NCI-H226 (cell line): ENCODE results near the gene AIFM3.
"Not testable (repeated sequence)": the region's sequence is repeated elsewhere in the genome, so short reads cannot be mapped to it uniquely, and the experiment has no call there.

Source experiments
- DNase-seq: peaks from one replicate; pipeline ENCODE4 v3.0.0-alpha.2; 2015

The AIFM3 gene

DNA sequence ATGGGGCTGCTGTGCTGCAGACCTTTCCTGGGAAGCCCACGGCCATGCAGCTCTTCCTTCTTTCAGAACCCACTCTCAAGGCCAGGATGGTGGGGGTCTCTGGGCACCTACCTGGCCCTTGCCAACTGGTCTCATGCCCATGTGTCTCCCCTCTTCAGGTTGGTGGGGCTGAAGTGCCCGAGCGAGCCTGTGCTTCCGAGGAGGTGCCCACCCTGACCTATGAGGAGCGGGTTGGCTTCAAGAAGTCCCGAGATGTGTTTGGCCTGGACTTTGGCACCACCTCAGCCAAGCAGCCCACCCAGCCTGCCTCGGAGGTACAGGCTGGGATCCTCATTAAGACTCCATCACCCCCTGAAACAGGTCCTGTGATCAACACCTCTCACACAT is 25.0 kb downstream of the AIFM3 start:
- DNase-seq: no peak

DNA sequence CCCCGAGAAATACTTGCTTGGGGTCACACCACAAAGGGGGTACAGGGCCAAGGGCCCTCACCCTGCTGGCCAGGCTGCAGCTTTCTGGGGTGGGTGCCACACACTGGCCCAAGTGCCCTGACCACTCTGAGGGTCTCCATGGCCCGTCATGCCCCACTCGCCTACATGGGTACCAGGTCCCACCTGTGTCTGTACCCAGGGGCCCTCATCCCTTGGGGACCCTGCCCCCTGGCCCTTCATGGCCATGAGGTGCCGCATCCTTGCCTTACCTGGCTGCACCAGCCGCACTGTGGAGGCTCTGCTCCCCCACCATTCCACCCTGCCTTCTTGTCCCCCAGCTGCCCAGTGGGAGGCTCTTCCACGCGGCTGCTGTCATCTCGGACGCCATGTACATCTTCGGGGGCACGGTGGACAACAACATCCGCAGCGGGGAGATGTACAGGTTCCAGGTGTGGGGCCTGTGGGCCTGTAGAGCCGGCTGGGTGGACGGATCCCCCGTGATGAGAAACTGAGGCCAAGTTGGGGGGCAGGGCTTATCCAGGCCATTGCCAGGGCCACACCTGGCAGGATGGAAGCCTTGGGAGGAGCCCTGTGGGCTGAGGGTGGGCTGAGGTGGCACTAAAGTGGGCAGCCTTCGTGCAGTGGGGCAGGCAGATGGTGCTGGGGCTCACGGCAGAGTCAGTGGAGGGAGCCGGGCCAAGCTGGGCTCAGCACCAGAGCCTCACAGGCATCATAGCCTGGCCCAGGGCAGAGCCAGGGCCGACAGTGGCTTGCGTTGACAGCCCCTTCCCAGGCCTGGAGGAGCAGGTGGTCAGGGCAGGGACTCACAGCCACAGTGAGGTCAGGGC is 25.6 kb downstream of the AIFM3 start:
- no peak for DNase-seq

GRCh38 chr22:20993304-20994127 is 26.5 kb downstream of the AIFM3 start:
- no peak for DNase-seq

GRCh38 chr22:20994128-20994901 is 27.3 kb downstream of the AIFM3 start:
- no peak for DNase-seq

DNA sequence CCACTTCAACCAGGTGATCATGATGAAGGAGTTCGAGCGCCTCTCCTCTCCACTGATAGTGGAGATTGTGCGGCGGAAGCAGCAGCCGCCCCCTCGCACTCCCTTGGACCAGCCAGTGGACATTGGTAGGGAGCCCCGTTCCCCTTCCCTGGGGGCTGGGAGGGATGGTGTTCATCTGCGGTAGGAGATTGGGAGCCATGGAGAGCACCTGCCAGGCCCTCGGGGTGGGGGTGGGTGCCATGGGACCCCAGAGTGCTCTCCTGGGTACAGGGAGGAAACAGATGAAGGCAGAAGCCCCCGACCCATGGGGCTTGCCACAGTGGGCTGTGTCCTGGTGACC is 27.8 kb downstream of the AIFM3 start:
- no peak for DNase-seq

GRCh38 chr22:20995329-20996030 is 28.4 kb downstream of the AIFM3 start:
- no peak for DNase-seq

GRCh38 chr22:20996031-20996410 is 29.0 kb downstream of the AIFM3 start:
- no peak for DNase-seq

DNA sequence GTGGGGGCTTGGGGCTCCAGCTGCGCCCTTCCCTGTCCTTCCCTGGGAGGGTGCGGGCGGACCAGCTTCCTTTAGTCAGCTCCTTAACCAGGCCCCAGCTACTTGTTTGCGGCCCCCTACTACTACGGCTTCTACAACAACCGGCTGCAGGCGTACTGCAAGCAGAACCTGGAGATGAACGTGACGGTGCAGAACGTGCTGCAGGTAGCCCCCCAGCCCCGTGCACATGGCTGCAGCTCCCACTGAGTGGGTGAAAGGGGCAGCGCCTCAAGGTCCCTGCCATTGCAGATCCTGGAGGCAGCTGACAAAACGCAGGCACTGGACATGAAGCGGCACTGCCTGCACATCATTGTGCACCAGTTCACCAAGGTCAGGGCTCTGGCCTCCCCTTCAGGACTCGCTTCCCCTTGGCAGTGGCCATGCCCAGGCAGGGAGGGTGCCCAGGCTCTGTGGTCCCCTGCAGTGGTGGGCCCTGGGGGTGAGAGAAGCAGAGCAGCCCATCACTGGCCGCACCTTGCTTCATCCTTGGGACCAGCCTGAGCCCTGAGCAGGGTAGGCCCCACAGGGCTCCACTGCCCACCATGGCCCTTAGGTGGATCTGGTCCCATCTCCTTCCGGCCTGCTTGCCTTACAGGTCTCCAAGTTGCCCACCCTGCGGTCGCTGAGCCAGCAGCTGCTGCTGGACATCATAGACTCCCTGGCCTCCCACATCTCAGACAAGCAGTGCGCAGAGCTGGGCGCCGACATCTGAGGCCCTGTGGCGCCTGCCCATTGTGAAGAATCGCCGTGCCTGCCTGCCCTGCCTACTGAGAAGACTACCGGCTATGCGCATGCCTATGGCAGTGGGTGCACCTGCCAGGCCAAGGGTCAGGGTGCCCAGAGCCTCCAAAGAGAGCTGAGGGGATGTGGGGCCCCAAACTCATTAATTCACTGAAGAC is 29.8 kb downstream of the AIFM3 start:
- no peak for DNase-seq

- DNase-seq: no peak
These were observed 30.6 kb downstream of the AIFM3 start for GRCh38 chr22:20997536-20998257.

DNA sequence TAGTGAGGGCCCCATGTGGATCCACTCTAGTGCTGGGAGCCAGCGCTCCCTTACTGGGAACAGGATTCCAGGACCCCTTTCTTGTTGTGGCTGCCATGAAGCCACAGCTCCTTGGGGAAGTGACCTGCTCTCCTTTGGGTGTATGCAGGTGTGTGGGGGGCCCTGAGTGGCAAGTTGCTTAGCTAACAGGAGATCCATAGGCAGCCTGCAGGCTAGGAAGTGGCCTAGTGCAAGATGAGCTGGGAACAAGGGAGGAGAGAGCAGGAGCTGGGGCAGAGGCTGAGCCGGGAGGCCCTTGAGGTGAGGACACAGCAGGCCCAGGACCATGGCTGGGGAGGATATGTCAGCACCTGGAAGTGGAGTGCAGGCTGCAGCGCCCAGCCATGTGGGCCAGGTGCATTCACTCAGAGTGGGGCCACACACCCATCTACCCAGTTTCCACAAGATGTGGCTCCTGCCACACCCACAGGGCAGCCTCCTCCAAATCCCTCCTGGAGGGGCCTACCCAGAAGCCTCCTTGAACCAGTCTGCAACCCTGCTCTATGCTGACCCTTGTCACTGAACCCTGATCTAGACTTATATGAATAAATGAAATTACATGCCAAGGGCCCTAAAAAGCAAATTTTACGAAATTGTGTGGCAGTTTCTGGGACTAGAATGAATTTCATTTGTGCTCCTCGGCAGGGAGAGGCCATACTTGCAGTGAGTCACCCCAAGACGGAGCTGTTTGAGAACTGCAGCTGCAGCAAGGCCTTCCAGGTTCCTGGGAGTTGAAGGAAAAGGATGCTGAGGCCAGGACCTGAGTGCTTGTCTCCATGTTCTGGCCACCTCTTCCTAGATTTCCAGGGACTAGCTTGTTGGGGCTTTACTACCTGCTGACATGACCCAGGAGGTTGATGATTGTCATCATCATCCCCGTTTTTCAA is 31.6 kb downstream of the AIFM3 start:
- no peak for DNase-seq

- DNase-seq: no peak
These were observed 32.5 kb downstream of the AIFM3 start for GRCh38 chr22:20999350-21000206.

GRCh38 chr22:21000207-21000986 is 33.3 kb downstream of the AIFM3 start:
- no peak for DNase-seq

DNA sequence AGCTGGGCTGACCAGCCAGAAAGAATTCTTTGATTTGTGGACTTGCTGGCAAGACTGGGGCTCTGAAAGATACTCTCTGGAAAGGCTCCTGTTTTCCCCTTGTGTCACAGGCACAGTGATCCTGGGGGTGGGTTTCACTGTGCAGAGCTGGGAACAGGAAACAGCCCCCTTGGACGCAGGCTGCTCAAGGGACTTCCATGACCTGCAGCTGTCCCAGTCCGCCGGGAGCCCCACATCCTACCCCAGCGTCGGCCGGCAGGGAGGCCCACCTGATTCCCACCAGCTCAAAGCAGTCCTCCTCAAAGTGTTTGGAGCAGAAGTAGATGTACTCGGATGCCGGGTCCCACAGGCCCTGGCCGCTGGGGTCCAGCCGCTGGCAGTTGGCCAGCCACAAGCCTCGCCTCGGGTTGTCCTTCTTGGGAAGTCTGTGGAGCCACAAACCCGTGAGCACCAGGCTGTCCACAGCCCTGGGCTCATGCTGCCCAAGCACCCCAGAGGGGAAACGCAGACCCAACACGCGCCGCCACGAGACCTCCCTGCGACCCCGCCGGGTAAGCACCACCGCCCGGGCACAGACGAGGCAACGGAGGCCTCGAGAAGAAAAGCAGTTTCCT is 34.0 kb downstream of the AIFM3 start:
- no peak for DNase-seq

GRCh38 chr22:21001601-21002325 is 34.7 kb downstream of the AIFM3 start, which contains the start of gene THAP7:
THAP7 (minus strand) TSS chr22:21002118; CDS start chr22:21001911, 207 bp downstream.
- DNase-seq: peak; percentile 80

- DNase-seq: no peak
These were observed 36.7 kb downstream of the AIFM3 start for GRCh38 chr22:21003782-21004181.

GRCh38 chr22:21009208-21009607 is 42.2 kb downstream of the AIFM3 start:
- DNase-seq: not testable (repeated sequence)
